Epithelial cell of esophagus (primary cell): ENCODE results near the gene PLCL2.
"Not testable (repeated sequence)": the region's sequence is repeated elsewhere in the genome, so short reads cannot be mapped to it uniquely, and the experiment has no call there.

Source experiments
- DNase-seq: peaks from one replicate; pipeline ENCODE4 v3.0.0; 2010; ENCODE audit warnings: low read depth
- H3K4me3 ChIP-seq: 2 replicates; pipeline ENCODE4 v1.5.1; 2011; ENCODE audit warnings: mild to moderate bottlenecking, low read length, control low read depth
- CTCF ChIP-seq: IDR thresholded peaks from 2 replicates; pipeline ENCODE4 v1.5.1; 2011; ENCODE audit warnings: low read depth, mild to moderate bottlenecking, low read length, control low read depth, inconsistent platforms; ENCODE audit not compliant: insufficient read depth; ENCODE audit errors: missing control alignments

The PLCL2 gene

GRCh38 chr3:17103579-17103978, 218.8 kb downstream of the PLCL2 start:
- TF ChIP-seq CTCF: no peak
- H3K4me3 ChIP-seq: no peak overlapping the region
- no peak for DNase-seq

GRCh38 chr3:17106801-17107200, 222.0 kb downstream of the PLCL2 start:
- DNase-seq, H3K4me3 ChIP-seq: not testable (repeated sequence)

GRCh38 chr3:17110660-17111396, 226.1 kb downstream of the PLCL2 start:
- no peak overlapping the region for H3K4me3 ChIP-seq
- no peak for TF ChIP-seq CTCF
- peak; percentile 18 for DNase-seq

GRCh38 chr3:17111586-17111985, 226.8 kb downstream of the PLCL2 start:
- no peak overlapping the region for H3K4me3 ChIP-seq
- no peak for TF ChIP-seq CTCF
- DNase-seq: peak; percentile 54

- no peak for TF ChIP-seq CTCF
- no peak overlapping the region for H3K4me3 ChIP-seq
- peak; percentile 19 for DNase-seq
Observed at GRCh38 chr3:17115186-17115585, 230.4 kb downstream of the PLCL2 start.

- no peak for TF ChIP-seq CTCF
- no peak for DNase-seq
- H3K4me3 ChIP-seq: no peak overlapping the region
Observed at GRCh38 chr3:17116007-17116600, 231.3 kb downstream of the PLCL2 start.

- no peak for TF ChIP-seq CTCF
- no peak for DNase-seq
- H3K4me3 ChIP-seq: no peak overlapping the region
Observed at GRCh38 chr3:17118771-17119170, 234.0 kb downstream of the PLCL2 start.
